Ovary (tissue), 9 donors: ENCODE results near the gene FBXL19. TPM values are rescaled to one million over a fixed set of nuclear protein-coding genes. Genes with fewer than 3 reads are reported as not detected.
A peak's percentile ranks its signal among the peaks of the same experiment; 100 is the strongest.

Experiments
- DNase-seq, 5 donors: peaks; one replicate each; pipeline ENCODE4 v3.0.0-alpha.2; 2019 to 2020
- H3K27ac ChIP-seq, 2 donors: fragments of 200-600 bp; one replicate each; pipeline versions ENCODE4 v1.5.1 to v1.8.0; 2019 to 2022
- H3K27me3 ChIP-seq: fragments of 200-600 bp; one replicate; pipeline ENCODE4 v1.8.0; 2022
- H3K36me3 ChIP-seq: fragments of 200-600 bp; sonication (generic); one replicate; pipeline ENCODE4 v1.5.1; 2019
- H3K4me1 ChIP-seq: one replicate; pipeline ENCODE4 v1.8.1; 2013; ENCODE audit warnings: mild to moderate bottlenecking, moderate library complexity; ENCODE audit not compliant: insufficient read depth
- H3K4me3 ChIP-seq: fragments of 200-600 bp; sonication (generic); one replicate; pipeline ENCODE4 v1.5.1; 2017
- H3K9me3 ChIP-seq, 2 donors: fragments of 200-600 bp in 1 of 2; sonication (generic) in 1 of 2; one replicate each; pipeline versions ENCODE4 v1.5.1 to v1.8.1; 2013 to 2019; ENCODE audit warnings: mild to moderate bottlenecking in 1 of 2, moderate library complexity in 1 of 2
- EP300 ChIP-seq: sonication (generic); formaldehyde crosslinking; IDR thresholded peaks from one replicate; pipeline ENCODE4 v1.6.1; 2017; ENCODE audit warnings: antibody characterized with exemption
- POLR2A ChIP-seq: fragments of 450-650 bp; IDR thresholded peaks from one replicate; pipeline ENCODE4 v1.6.1; 2017; ENCODE audit warnings: antibody characterized with exemption, mild to moderate bottlenecking, moderate library complexity
- WGBS, 3 donors: extraction: QIAGEN DNeasy Blood & Tissue Kit in 1 of 3; methylation state at CpG; one replicate each; pipeline versions ENCODE4 v1.1.5 to v1.1.7; 2013 to 2017; 5-methylcytosine and 5-hydroxymethylcytosine counted together
- intact Hi-C, 4 donors: fragments of 100-400 bp; cut with DNase I; formaldehyde crosslinking; loops; one replicate each; pipeline versions ENCODE4 v1.11.0 to v1.15.1; 2022 to 2023
- polyA plus RNA-seq, 2 donors: library from polyadenylated mRNA; stranded (reverse); fragments of 200-250 nt in 1 of 2; fragments of 350-450 nt in 1 of 2; fragmentation: Illumina TruSeq in 1 of 2; extraction: RNeasy Lipid Tissue Mini Kit (QIAGEN cat#74804) in 1 of 2; gene quantifications; one replicate each; pipeline ENCODE4 v1.2.3, GENCODE V29; 2013 to 2014
- total RNA-seq, 7 donors: library from RNA; depleted of rRNA in 2 of 7; stranded (reverse); fragments of >200 nt in 2 of 7; fragmentation: NEBNext Ultra II Directional in 3 of 7; extraction: Animal tissue kit (Norgen Biotek cat#: 25700) in 3 of 7; gene quantifications; one replicate each; pipeline versions ENCODE4 v1.1.0 to v1.2.4, GENCODE V29; 2016 to 2023
- TF ChIP-seq, protein P1 (sequence below), 3 donors: fragments of 450-650 bp in 2 of 3; fragments of 200-600 bp in 1 of 3; IDR thresholded peaks; one replicate each; pipeline versions ENCODE4 v1.5.1 to v1.8.0; 2016 to 2022; ENCODE audit warnings: antibody characterized with exemption in 3 of 3, mild to moderate bottlenecking in 1 of 3
- donor health status: DM: no; HTN: no; CAD: no; lungs with moderate emphysema.
- donor health status: DM: no; HTN: no; CAD: no.
- donor health status: Bipolar disorder and iron deficiency.
- donor health status: DM: yes; HTN: yes; CAD: no.
- donor health status: DM: no; HTN: no; CAD: no.
- donor health status: DM: yes; HTN: yes; CAD: no.

The FBXL19 gene
- total and polyA plus RNA-seq, 9 donors: 1.6 to 24.3 (median 14.4) TPM

DNA sequence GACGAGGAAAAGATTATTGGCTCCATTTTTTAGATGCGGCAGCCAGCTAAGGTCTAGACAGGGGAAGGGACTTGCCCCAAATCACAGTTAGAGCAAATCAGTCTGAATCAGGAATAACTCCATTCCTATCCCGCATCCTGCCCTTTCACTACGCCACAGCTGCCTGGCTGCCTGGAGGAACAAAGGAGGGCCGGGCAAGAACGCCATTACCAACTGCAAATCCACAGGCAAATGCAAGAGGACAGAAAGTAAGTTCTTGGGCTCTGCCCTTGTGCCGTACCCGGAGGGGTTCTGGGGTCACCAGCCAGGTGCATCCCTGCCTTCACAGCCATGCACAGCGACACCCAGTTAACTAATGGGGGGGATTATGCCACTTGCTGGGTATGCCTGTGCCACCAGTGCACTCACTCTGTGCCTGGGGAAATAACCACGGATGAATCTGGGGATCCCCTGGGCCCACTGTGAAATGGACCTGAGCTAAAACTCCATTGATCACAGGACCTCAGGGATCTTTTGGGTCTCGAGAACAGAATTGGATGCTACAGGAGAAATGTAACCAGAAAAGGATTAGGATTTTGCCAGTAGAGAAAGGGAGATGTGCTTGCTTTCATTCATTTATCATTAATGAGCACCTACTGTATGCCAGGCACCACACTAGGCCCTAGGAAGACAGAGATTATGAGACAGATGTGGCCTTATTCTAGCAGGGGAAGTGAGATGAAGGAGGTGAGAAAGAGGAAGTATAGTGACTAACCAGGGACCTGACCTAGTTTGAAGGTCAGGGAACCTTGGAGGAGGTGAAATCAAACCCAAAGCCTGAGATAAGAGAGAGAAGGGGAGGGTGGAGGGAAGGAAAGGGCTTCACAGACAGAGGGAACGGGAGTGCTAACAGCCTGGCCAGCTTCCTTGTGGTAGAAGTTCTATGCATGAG lies 47.2 kb upstream of the FBXL19 start:
- Histone ChIP-seq H3K4me1 (peaks cover 9% of the 10 kb centered on the region), H3K4me3 (peak overlapping the region; percentile 97), H3K27ac (peak overlapping the region in 1 of 2 donors; percentile 80), H3K36me3 (no peaks in the 10 kb centered on the region), H3K27me3 (no peaks in the 10 kb centered on the region), H3K9me3 (no peaks in the 10 kb centered on the region)
- TF ChIP-seq POLR2A: no peak
- no peak for TF ChIP-seq EP300
- TF ChIP-seq, protein P1, sequence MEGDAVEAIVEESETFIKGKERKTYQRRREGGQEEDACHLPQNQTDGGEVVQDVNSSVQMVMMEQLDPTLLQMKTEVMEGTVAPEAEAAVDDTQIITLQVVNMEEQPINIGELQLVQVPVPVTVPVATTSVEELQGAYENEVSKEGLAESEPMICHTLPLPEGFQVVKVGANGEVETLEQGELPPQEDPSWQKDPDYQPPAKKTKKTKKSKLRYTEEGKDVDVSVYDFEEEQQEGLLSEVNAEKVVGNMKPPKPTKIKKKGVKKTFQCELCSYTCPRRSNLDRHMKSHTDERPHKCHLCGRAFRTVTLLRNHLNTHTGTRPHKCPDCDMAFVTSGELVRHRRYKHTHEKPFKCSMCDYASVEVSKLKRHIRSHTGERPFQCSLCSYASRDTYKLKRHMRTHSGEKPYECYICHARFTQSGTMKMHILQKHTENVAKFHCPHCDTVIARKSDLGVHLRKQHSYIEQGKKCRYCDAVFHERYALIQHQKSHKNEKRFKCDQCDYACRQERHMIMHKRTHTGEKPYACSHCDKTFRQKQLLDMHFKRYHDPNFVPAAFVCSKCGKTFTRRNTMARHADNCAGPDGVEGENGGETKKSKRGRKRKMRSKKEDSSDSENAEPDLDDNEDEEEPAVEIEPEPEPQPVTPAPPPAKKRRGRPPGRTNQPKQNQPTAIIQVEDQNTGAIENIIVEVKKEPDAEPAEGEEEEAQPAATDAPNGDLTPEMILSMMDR (IDR thresholded peaks at IDR 0.05): no peak
- no peak for DNase-seq
- intact Hi-C loops: no loop called here
- 9 to 14% (median 10%) methylated on average over 12 of the region's 12 CpGs for WGBS, 3 donors

DNA sequence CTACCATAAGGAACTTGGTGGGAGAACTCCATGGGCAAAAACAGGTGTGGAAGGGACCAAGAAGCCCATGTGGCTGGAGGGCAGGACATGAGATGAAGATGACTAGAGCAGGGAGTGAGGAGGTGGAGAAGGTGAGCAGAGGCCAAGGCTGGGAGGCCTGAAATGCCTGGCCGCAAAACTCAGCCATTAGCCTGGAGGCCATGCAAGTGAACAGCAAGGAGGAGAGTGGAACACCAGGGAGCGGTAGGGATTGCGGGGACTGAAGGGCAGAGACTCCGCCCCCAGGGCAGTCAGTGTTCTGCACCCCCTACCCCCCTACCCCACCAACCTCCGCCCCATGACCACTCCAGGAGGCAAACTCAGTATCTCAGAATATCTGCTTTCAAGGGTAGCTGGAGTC lies 46.5 kb upstream of the FBXL19 start:
- no peak overlapping the region for H3K4me3 ChIP-seq
- DNase-seq: no peak
- no peak overlapping the region for H3K27ac ChIP-seq
- intact Hi-C loops: no loop called here
- H3K27me3 ChIP-seq: no peaks in the 10 kb centered on the region
- no peaks in the 10 kb centered on the region for H3K9me3 ChIP-seq
- H3K4me1 ChIP-seq: peaks cover 12% of the 10 kb centered on the region
- TF ChIP-seq, protein P1 (IDR thresholded peaks at IDR 0.05): no peak
- TF ChIP-seq POLR2A (no peak), EP300 (no peak)
- no peaks in the 10 kb centered on the region for H3K36me3 ChIP-seq
- 72 to 79% (median 75%) methylated on average over 5 of the region's 5 CpGs for WGBS, 3 donors

DNA sequence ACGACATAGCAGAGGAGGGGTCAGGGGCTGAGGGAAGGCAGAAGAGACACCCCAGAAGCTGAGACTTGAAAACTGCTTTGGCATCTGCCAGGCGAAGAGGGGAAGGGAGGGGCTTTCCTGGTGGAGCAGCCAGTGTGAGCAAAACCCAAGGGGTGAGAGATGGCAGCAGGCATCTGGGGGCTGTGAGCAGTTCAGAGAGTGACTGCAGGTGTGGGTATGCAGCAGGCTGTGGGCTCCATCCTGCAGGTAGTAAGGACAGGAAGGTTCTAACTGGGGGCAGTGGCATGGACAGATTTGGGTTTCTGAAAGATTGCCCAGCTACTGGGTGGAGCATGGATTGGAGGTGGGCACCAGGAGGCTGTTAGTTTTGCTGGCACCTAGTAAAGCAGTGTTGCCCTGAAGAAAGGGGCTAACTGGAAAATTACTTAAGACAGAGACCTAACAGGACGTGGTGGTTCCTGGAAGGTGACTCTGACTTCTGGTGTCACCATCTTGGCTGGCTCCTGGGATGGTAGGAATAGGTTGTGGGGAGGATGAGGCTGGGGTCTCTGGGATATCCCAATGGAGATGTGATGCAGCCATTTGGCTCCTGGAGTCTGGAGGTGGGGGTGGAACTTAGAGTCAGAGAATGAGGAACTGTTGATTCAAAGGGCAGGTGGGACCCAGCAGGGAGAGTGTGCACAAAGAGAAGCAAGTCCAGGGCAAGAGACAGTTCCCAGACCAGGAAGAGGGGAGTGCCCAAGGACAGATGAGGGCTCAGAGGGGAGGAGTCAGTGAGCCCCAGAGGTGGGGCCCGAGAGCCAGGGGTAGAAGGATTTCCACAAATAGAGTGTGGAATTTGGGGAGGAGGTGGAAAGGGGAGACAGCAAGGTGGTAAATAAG lies 40.7 kb upstream of the FBXL19 start:
- no peaks in the 10 kb centered on the region for H3K36me3 ChIP-seq
- WGBS, 3 donors: 65 to 72% (median 69%) methylated on average over 4 of the region's 4 CpGs
- intact Hi-C loops: no loop called here
- peak overlapping the region in 1 of 2 donors; percentile 14 for H3K27ac ChIP-seq
- no peak overlapping the region for H3K4me3 ChIP-seq
- peaks cover 3% of the 10 kb centered on the region for H3K4me1 ChIP-seq
- no peak for TF ChIP-seq POLR2A
- TF ChIP-seq, protein P1 (IDR thresholded peaks at IDR 0.05): no peak
- TF ChIP-seq EP300: no peak
- DNase-seq: no peak
- H3K27me3 ChIP-seq: no peaks in the 10 kb centered on the region
- no peaks in the 10 kb centered on the region for H3K9me3 ChIP-seq

DNA sequence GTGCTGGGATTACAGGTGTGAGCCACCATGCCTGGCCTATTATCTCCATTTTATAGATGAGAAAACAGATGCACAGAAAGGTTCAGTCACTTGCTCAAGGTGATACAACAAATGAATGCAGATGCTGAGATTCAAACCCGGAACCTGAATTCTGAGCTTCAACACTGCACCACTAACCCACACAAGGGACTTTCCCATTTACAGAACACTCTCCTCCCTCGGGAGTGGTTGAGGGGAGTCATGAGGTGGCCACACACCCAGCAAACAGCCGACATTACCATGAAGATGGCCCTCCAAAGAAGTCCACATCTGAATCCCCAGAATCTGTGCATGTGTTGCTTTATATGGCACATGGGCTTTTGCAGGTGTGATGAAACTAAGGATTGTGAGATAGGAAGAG lies 38.6 kb upstream of the FBXL19 start:
- intact Hi-C loops: no loop called here
- Histone ChIP-seq H3K4me3 (no peak overlapping the region), H3K27ac (no peak overlapping the region), H3K4me1 (peaks cover 3% of the 10 kb centered on the region), H3K36me3 (no peaks in the 10 kb centered on the region), H3K27me3 (no peaks in the 10 kb centered on the region), H3K9me3 (no peaks in the 10 kb centered on the region)
- WGBS, 3 donors: 77 to 90% (median 80%) methylated on average over 3 of the region's 3 CpGs
- no peak for DNase-seq
- no peak for TF ChIP-seq EP300
- TF ChIP-seq POLR2A: no peak
- TF ChIP-seq, protein P1 (IDR thresholded peaks at IDR 0.05): no peak
